Endodermal cell (in vitro differentiated cells): ENCODE data around the gene ELMO1. TPM values are rescaled to one million over a fixed set of nuclear protein-coding genes. Genes with fewer than 3 reads are reported as not detected.

Experiments used
- DNase-seq: peaks from one replicate; pipeline ENCODE4 v3.0.0-alpha.2; 2017
- H3K27ac ChIP-seq: 2 replicates; pipeline ENCODE4 v1.5.1; 2013; ENCODE audit warnings: mild to moderate bottlenecking, low read depth, low read length, moderate library complexity
- H3K27me3 ChIP-seq: 2 replicates; pipeline ENCODE4 v1.6.1; 2013; ENCODE audit warnings: mild to moderate bottlenecking, low read length, moderate library complexity; ENCODE audit not compliant: insufficient read depth, control insufficient read depth, poor library complexity, severe bottlenecking
- H3K36me3 ChIP-seq: 2 replicates; pipeline ENCODE4 v1.7.0; 2013; ENCODE audit warnings: mild to moderate bottlenecking, low read length, moderate library complexity; ENCODE audit not compliant: control insufficient read depth, insufficient read depth
- H3K4me1 ChIP-seq: one replicate; pipeline ENCODE4 v1.7.0; 2013; ENCODE audit warnings: low read length; ENCODE audit not compliant: control insufficient read depth, insufficient read depth
- H3K4me3 ChIP-seq: 2 replicates; pipeline ENCODE4 v1.5.1; 2013; ENCODE audit warnings: mild to moderate bottlenecking, low read length, moderate library complexity
- H3K9ac ChIP-seq: 2 replicates; pipeline ENCODE4 v1.6.1; 2013; ENCODE audit warnings: mild to moderate bottlenecking, low read length, moderate library complexity; ENCODE audit not compliant: poor library complexity, severe bottlenecking; ENCODE audit errors: extremely low read depth
- H3K9me3 ChIP-seq: 2 replicates; pipeline ENCODE4 v1.6.1; 2013; ENCODE audit warnings: mild to moderate bottlenecking, low read length, moderate library complexity; ENCODE audit not compliant: control insufficient read depth
- H3K27ac Mint-ChIP-seq: 2 replicates; pipeline ENCODE4 v1.8.0; 2020; ENCODE audit warnings: mixed read lengths
- H3K27me3 Mint-ChIP-seq: 2 replicates; pipeline ENCODE4 v1.8.0; 2021; ENCODE audit warnings: mild to moderate bottlenecking, mixed read lengths; ENCODE audit not compliant: insufficient read depth
- H3K36me3 Mint-ChIP-seq: 2 replicates; pipeline ENCODE4 v1.8.0; 2020; ENCODE audit warnings: low read depth, mixed read lengths
- H3K4me1 Mint-ChIP-seq: 2 replicates; pipeline ENCODE4 v1.8.0; 2020; ENCODE audit warnings: mixed read lengths
- H3K4me3 Mint-ChIP-seq: 2 replicates; pipeline ENCODE4 v1.8.0; 2020; ENCODE audit warnings: mild to moderate bottlenecking, moderate library complexity, mixed read lengths
- H3K9me3 Mint-ChIP-seq: 2 replicates; pipeline ENCODE4 v1.8.0; 2020; ENCODE audit warnings: mild to moderate bottlenecking, mixed read lengths
- WGBS, 2 experiments: methylation state at CpG; one replicate each; pipeline versions ENCODE4 v1.1.5 to v1.1.7; 2013; ENCODE audit warnings: missing lambda C conversion rate in 2 of 2, mixed read lengths in 1 of 2; ENCODE audit not compliant: insufficient coverage in 1 of 2, insufficient read length in 1 of 2; 5-methylcytosine and 5-hydroxymethylcytosine counted together
- total RNA-seq, 2 donors: library from RNA; stranded (reverse); fragmentation: NEBNext Ultra II Directional in 1 of 2; extraction: Animal tissue kit (Norgen Biotek cat#: 25700) in 1 of 2; gene quantifications; 2 replicates in 1 of 2; 3 replicates in 1 of 2; pipeline ENCODE4 v1.2.1, GENCODE V29; 2021
- TF ChIP-seq, protein P1 (sequence below): fragments of 200-600 bp; sonication (generic); conservative IDR thresholded peaks from 2 replicates; pipeline ENCODE4 v1.5.0; 2021; ENCODE audit warnings: antibody characterized with exemption, mild to moderate bottlenecking

The ELMO1 gene
- total RNA-seq, 2 donors from 2014 or later, result 120 to 131 TPM

- Histone ChIP-seq H3K36me3 (no peaks in the 10 kb centered on the region), H3K4me3 (no peak overlapping the region), H3K27me3 (no peaks in the 10 kb centered on the region), H3K27ac (no peak overlapping the region), H3K9me3 (no peaks in the 10 kb centered on the region), H3K9ac (no peak overlapping the region), H3K4me1 (peaks cover 6% of the 10 kb centered on the region)
- no peak for DNase-seq
- TF ChIP-seq, protein P1, sequence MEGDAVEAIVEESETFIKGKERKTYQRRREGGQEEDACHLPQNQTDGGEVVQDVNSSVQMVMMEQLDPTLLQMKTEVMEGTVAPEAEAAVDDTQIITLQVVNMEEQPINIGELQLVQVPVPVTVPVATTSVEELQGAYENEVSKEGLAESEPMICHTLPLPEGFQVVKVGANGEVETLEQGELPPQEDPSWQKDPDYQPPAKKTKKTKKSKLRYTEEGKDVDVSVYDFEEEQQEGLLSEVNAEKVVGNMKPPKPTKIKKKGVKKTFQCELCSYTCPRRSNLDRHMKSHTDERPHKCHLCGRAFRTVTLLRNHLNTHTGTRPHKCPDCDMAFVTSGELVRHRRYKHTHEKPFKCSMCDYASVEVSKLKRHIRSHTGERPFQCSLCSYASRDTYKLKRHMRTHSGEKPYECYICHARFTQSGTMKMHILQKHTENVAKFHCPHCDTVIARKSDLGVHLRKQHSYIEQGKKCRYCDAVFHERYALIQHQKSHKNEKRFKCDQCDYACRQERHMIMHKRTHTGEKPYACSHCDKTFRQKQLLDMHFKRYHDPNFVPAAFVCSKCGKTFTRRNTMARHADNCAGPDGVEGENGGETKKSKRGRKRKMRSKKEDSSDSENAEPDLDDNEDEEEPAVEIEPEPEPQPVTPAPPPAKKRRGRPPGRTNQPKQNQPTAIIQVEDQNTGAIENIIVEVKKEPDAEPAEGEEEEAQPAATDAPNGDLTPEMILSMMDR, result no peak
- peaks cover 12% of the 10 kb centered on the region for H3K4me1 Mint-ChIP-seq
- no peaks in the 10 kb centered on the region for H3K36me3 Mint-ChIP-seq
- H3K27ac Mint-ChIP-seq, result no peak overlapping the region
- WGBS, 2 experiments, result 85 to 92% methylated on average over 2 to 4 of the region's 4 CpGs
- H3K4me3 Mint-ChIP-seq, result no peak overlapping the region
- no peaks in the 10 kb centered on the region for H3K27me3 Mint-ChIP-seq
- no peaks in the 10 kb centered on the region for H3K9me3 Mint-ChIP-seq
Measured at GRCh38 chr7:36958111-36958733, 490.4 kb downstream of the ELMO1 start.

- Histone ChIP-seq H3K9me3 (no peaks in the 10 kb centered on the region), H3K4me1 (peaks cover 6% of the 10 kb centered on the region), H3K4me3 (no peak overlapping the region), H3K27me3 (no peaks in the 10 kb centered on the region), H3K27ac (no peak overlapping the region), H3K36me3 (no peaks in the 10 kb centered on the region), H3K9ac (no peak overlapping the region)
- Mint-ChIP-seq H3K36me3 (peaks cover 1% of the 10 kb centered on the region), H3K9me3 (no peaks in the 10 kb centered on the region), H3K4me1 (peaks cover 9% of the 10 kb centered on the region), H3K27ac (no peak overlapping the region), H3K27me3 (no peaks in the 10 kb centered on the region), H3K4me3 (no peak overlapping the region)
- WGBS, 2 experiments, result 87 to 91% methylated on average over 3 of the region's 3 CpGs
- no peak for DNase-seq
- TF ChIP-seq, protein P1, result no peak
Measured at GRCh38 chr7:36957620-36958019, 491.0 kb downstream of the ELMO1 start.

- peaks cover 8% of the 10 kb centered on the region for H3K36me3 Mint-ChIP-seq
Measured at GRCh38 chr7:36956814-36957213, 491.9 kb downstream of the ELMO1 start.

More at GRCh38 chr7:36956814-36957213, 491.9 kb downstream of the ELMO1 start:
- WGBS, 2 experiments, result 72 to 94% methylated on average over 4 to 6 of the region's 6 CpGs
- Histone ChIP-seq H3K9ac (no peak overlapping the region), H3K9me3 (no peaks in the 10 kb centered on the region), H3K4me1 (peaks cover 1% of the 10 kb centered on the region), H3K4me3 (no peak overlapping the region), H3K36me3 (no peaks in the 10 kb centered on the region), H3K27ac (no peak overlapping the region), H3K27me3 (no peaks in the 10 kb centered on the region)
- Mint-ChIP-seq H3K27ac (no peak overlapping the region), H3K4me1 (peaks cover 2% of the 10 kb centered on the region), H3K9me3 (no peaks in the 10 kb centered on the region), H3K27me3 (no peaks in the 10 kb centered on the region), H3K4me3 (no peak overlapping the region)
- TF ChIP-seq, protein P1, result no peak
- DNase-seq, result no peak
